NCI-H526 treated with DMSO at 0.1 percent for 48 hours (cell line): ENCODE measurements around the gene GRIFIN.

Source experiments
- DNase-seq: peaks from one replicate; lab custom pipeline; 2025; lab: John Stamatoyannopoulos, UW

GRIFIN gene

GRCh38 chr7:2432910-2433712 lies 43.1 kb downstream of the GRIFIN start:
- DNase-seq = no peak

GRCh38 chr7:2431260-2431867 lies 44.8 kb downstream of the GRIFIN start:
- no peak for DNase-seq

- no peak for DNase-seq
Observed at GRCh38 chr7:2425749-2426148, 50.4 kb downstream of the GRIFIN start.
